ENCODE data around the gene ZNF716.

ZNF716 gene

DNA sequence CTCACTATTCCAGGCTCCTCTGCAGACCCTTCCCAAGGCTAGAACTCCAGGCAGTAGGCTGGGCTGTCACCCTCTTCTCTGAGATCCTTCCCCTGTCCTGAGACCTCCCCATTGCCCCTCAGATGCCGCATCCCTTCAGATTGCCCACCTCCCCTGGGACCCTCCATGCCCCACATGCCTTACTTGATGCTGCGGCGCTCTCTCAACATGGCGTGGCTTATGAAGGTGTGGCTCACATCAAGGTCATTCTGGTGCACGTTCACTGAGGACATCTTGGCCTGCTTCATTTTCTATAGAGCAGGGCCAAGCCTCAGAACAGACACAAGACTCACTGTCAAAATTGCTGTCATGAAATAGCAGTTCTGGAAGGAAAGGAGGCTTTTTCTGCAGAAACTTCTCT lies 34.7 kb upstream of the ZNF716 start:
- no peak overlapping the region for H3K4me3 Mint-ChIP-seq
- H3K27ac Mint-ChIP-seq = no peak overlapping the region
- no peaks in the 10 kb centered on the region for H3K4me1 Mint-ChIP-seq
- TF ChIP-seq, protein P1, sequence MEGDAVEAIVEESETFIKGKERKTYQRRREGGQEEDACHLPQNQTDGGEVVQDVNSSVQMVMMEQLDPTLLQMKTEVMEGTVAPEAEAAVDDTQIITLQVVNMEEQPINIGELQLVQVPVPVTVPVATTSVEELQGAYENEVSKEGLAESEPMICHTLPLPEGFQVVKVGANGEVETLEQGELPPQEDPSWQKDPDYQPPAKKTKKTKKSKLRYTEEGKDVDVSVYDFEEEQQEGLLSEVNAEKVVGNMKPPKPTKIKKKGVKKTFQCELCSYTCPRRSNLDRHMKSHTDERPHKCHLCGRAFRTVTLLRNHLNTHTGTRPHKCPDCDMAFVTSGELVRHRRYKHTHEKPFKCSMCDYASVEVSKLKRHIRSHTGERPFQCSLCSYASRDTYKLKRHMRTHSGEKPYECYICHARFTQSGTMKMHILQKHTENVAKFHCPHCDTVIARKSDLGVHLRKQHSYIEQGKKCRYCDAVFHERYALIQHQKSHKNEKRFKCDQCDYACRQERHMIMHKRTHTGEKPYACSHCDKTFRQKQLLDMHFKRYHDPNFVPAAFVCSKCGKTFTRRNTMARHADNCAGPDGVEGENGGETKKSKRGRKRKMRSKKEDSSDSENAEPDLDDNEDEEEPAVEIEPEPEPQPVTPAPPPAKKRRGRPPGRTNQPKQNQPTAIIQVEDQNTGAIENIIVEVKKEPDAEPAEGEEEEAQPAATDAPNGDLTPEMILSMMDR (IDR thresholded peaks at IDR 0.05; ENCODE audit: unreplicated experiment in 3 of 3) = no peak
- H3K36me3 Mint-ChIP-seq (ENCODE audit: low read depth) = peaks cover 3% of the 10 kb centered on the region
- peaks cover 40% of the 10 kb centered on the region for H3K9me3 Mint-ChIP-seq
- no peaks in the 10 kb centered on the region for H3K27me3 Mint-ChIP-seq (ENCODE audit: low read depth)

DNA sequence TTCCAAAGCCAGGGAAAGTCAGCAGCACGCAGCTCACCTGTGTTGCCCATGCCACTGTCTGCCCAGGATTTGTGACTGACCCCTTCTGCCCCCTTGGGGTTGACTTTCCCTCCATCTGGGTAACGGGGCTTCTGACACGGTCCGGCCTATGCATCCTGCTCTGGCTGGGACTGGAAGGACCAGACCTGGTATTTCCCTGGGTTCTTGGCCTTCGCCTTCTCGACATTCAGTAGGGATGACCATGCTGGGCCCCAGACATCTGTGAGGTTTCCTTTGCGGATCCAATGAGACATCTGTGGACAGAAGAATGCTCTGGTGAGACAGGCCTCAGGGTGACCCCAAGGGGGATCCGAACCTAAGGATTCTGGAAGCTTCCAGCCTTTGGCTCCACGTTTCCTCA lies 34.2 kb upstream of the ZNF716 start:
- Mint-ChIP-seq H3K4me1 (no peaks in the 10 kb centered on the region), H3K27me3 (ENCODE audit: low read depth) (no peaks in the 10 kb centered on the region), H3K27ac (no peak overlapping the region), H3K36me3 (ENCODE audit: low read depth) (peaks cover 3% of the 10 kb centered on the region), H3K9me3 (peaks cover 40% of the 10 kb centered on the region), H3K4me3 (no peak overlapping the region)
- TF ChIP-seq, protein P1 (IDR thresholded peaks at IDR 0.05; ENCODE audit: unreplicated experiment in 3 of 3) = no peak

DNA sequence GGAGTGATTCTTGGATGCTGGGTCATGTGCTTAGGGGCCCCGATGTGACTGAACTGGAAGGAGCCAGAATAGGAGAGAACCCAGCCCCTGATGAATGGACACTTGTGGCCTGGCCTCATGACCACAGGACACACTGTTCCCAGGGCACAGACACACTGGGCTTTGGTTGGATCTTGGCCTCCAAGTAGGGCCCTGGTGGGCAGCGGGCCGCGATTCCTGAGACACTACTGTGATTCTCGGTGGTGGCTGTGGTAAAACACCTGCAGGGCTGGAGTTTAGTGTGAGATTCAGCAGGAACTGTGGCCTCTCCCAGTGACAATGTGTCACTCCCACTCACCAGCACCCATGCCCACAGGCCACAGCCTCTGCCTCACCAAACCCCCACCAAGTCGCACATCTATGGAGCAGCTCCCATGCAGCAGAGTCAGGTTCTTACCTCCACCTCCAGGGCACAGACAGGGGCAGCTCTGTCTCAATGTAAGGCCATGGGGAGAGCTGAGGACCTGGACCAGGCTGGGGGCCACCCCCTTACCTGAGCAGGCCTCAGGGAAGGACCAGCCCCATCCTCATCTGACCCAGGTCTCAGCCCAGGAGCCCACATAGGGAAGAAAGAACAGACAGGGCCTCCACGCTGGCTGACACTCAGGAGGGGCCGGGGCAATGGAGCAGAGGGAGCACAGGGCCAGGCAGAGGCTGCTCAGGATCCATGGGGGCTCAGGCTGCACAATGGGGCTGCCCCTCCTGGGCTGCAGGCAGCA lies 33.2 kb upstream of the ZNF716 start:
- Mint-ChIP-seq H3K36me3 (ENCODE audit: low read depth) (no peaks in the 10 kb centered on the region), H3K27ac (no peak overlapping the region), H3K9me3 (peaks cover 35% of the 10 kb centered on the region), H3K4me3 (no peak overlapping the region), H3K27me3 (ENCODE audit: low read depth) (no peaks in the 10 kb centered on the region), H3K4me1 (no peaks in the 10 kb centered on the region)
- TF ChIP-seq, protein P1 (IDR thresholded peaks at IDR 0.05; ENCODE audit: unreplicated experiment in 3 of 3) = no peak

DNA sequence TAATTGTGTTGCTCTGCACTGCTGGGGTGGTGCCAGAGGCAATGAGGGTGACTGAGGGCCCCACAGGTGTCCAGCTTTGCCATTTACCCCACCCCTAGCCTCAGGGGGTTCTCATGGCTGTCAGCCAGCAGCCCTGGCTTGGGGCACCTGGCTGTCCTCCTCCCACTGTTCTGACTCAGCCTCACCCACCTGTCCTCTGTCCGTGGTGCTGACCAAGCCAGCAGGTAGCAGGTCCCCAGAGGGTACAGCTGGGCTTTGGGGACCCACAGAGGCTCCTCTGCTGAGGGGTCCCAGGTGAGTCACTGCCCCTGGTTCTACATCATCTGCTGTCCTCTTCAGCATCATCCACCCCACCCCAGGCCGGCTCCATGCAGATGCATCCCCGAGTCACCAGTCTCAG lies 32.2 kb upstream of the ZNF716 start:
- Mint-ChIP-seq H3K27me3 (ENCODE audit: low read depth) (no peaks in the 10 kb centered on the region), H3K4me3 (no peak overlapping the region), H3K9me3 (peaks cover 34% of the 10 kb centered on the region), H3K27ac (no peak overlapping the region), H3K36me3 (ENCODE audit: low read depth) (no peaks in the 10 kb centered on the region), H3K4me1 (no peaks in the 10 kb centered on the region)
- TF ChIP-seq, protein P1 (IDR thresholded peaks at IDR 0.05; ENCODE audit: unreplicated experiment in 3 of 3) = no peak

DNA sequence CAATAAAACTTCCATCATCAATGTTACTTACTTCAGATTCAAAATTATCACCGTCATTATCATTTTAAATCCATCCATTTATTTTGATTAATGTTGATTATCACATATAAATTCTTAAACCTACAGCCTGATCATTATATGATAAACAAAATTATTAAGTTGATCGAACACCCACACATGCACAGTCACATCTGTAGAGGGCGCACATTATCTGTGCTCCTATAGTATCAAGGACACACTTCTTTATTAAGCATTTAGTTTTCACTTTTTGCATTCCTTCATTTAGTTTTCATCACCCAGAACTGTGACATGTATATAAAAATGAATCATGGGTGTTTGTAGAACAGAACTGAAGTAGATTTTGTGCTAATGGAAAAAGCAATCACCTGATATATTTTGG lies 26.2 kb upstream of the ZNF716 start:
- no peaks in the 10 kb centered on the region for H3K36me3 Mint-ChIP-seq (ENCODE audit: low read depth)

More for the DNA sequence above, 26.2 kb upstream of the ZNF716 start:
- Mint-ChIP-seq H3K4me1 (no peaks in the 10 kb centered on the region), H3K27ac (no peak overlapping the region), H3K9me3 (peaks cover 28% of the 10 kb centered on the region), H3K27me3 (ENCODE audit: low read depth) (no peaks in the 10 kb centered on the region), H3K4me3 (no peak overlapping the region)
- TF ChIP-seq, protein P1 (IDR thresholded peaks at IDR 0.05; ENCODE audit: unreplicated experiment in 3 of 3) = no peak

Data from nephron (organoid).